ENCODE data around the gene ATXN1. TPM values are rescaled to one million over a fixed set of nuclear protein-coding genes. Genes with fewer than 3 reads are reported as not detected.

Gene ATXN1
- total and polyA plus RNA-seq, 2 of the 13 experiments (the other 11 are each of a cell fraction or from before 2014, with no cell fraction given): 20.7 to 39.5 TPM

DNA sequence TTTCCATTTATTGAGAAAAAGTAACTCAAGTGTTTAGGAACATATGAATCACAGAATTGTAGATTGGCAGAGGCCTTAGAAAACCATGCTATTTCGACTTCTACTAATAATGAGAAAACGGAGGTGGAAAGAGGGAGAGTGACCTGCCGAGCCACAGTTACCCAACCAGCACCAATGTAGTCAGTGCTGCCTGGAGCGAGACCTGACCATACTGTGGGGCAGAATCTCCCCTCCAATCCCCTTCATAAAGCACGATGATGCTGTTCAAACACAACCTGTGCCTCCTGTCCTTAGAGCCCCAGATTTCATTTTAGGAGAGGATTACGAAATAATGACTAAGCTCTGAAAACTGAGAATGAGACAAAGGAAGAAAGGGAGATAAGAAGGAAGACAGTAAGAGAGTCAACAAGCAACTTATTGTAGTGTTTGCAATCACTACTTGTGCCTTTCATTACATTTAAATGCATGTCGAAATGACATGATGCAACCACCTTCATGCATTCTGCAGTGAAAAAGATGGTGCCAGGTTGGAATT lies 70.6 kb downstream of the ATXN1 start (continued):
- TF ChIP-seq GATAD2A (CRISPR knock-in tag; IDR thresholded peaks at IDR 0.05) (peak; percentile 96), KMT2B (CRISPR knock-in tag; IDR thresholded peaks at IDR 0.05) (0 out of 2 replicates have a peak, but pooled peaks have one; percentile 19), GPN1 (CRISPR knock-in tag; IDR thresholded peaks at IDR 0.05; ENCODE audit: borderline replicate concordance) (no peak), ZNF761 (CRISPR knock-in tag; conservative IDR thresholded peaks at IDR 0.05) (no peak), ZKSCAN5 (CRISPR knock-in tag; IDR thresholded peaks at IDR 0.05) (no peak), AHR (CRISPR knock-in tag; IDR thresholded peaks at IDR 0.05) (no peak), ZNF703 (CRISPR knock-in tag; IDR thresholded peaks at IDR 0.05; ENCODE audit: borderline replicate concordance) (no peak), SIX4 (CRISPR knock-in tag; IDR thresholded peaks at IDR 0.05) (peak; percentile 63; the same call in 1 of the 2 replicates), TBX2 (CRISPR knock-in tag; IDR thresholded peaks at IDR 0.05; ENCODE audit: borderline replicate concordance) (0 out of 2 replicates have a peak, but pooled peaks have one; percentile 34), EHMT2 (IDR thresholded peaks at IDR 0.05; ENCODE audit: borderline replicate concordance, low read depth, low read length) (0 out of 2 replicates have a peak, but pooled peaks have one; percentile 13), RFX5 (IDR thresholded peaks at IDR 0.05; ENCODE audit: low read depth, low read length) (no peak), FOXA3 (CRISPR knock-in tag; IDR thresholded peaks at IDR 0.05) (peak; percentile 91), RCOR2 (CRISPR knock-in tag; IDR thresholded peaks at IDR 0.05) (peak; percentile 78; the same call in 1 of the 2 replicates), MED1 (CRISPR knock-in tag; IDR thresholded peaks at IDR 0.05) (peak; percentile 39; the same call in 1 of the 2 replicates), ZNF644 (CRISPR knock-in tag; IDR thresholded peaks at IDR 0.05; ENCODE audit: low read depth) (peak; percentile 72), NONO (IDR thresholded peaks at IDR 0.05) (no peak), NONO (CRISPR knock-in tag; conservative IDR thresholded peaks at IDR 0.05) (no peak), HDAC2 (CRISPR knock-in tag; IDR thresholded peaks at IDR 0.05) (peak; percentile 52; the same call in 1 of the 2 replicates), DPF2 (CRISPR knock-in tag; IDR thresholded peaks at IDR 0.05; ENCODE audit: borderline replicate concordance, low read depth) (0 out of 2 replicates have a peak, but pooled peaks have one; percentile 24), ETV6 (CRISPR knock-in tag; conservative IDR thresholded peaks at IDR 0.05) (no peak), FOXP1 (IDR thresholded peaks at IDR 0.05) (no peak), FOXP1 (CRISPR knock-in tag; IDR thresholded peaks at IDR 0.05) (peak; percentile 59; the same call in 1 of the 2 replicates), FOSL2 (CRISPR knock-in tag; IDR thresholded peaks at IDR 0.05) (peak; percentile 93)
- TF ChIP-seq, protein P1, sequence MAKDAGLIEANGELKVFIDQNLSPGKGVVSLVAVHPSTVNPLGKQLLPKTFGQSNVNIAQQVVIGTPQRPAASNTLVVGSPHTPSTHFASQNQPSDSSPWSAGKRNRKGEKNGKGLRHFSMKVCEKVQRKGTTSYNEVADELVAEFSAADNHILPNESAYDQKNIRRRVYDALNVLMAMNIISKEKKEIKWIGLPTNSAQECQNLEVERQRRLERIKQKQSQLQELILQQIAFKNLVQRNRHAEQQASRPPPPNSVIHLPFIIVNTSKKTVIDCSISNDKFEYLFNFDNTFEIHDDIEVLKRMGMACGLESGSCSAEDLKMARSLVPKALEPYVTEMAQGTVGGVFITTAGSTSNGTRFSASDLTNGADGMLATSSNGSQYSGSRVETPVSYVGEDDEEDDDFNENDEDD (CRISPR knock-in tag; IDR thresholded peaks at IDR 0.05; ENCODE audit: borderline replicate concordance): no peak
- TF ChIP-seq, protein P2, sequence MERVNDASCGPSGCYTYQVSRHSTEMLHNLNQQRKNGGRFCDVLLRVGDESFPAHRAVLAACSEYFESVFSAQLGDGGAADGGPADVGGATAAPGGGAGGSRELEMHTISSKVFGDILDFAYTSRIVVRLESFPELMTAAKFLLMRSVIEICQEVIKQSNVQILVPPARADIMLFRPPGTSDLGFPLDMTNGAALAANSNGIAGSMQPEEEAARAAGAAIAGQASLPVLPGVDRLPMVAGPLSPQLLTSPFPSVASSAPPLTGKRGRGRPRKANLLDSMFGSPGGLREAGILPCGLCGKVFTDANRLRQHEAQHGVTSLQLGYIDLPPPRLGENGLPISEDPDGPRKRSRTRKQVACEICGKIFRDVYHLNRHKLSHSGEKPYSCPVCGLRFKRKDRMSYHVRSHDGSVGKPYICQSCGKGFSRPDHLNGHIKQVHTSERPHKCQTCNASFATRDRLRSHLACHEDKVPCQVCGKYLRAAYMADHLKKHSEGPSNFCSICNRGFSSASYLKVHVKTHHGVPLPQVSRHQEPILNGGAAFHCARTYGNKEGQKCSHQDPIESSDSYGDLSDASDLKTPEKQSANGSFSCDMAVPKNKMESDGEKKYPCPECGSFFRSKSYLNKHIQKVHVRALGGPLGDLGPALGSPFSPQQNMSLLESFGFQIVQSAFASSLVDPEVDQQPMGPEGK (CRISPR knock-in tag; IDR thresholded peaks at IDR 0.05): no peak
- TF ChIP-seq, protein P3, sequence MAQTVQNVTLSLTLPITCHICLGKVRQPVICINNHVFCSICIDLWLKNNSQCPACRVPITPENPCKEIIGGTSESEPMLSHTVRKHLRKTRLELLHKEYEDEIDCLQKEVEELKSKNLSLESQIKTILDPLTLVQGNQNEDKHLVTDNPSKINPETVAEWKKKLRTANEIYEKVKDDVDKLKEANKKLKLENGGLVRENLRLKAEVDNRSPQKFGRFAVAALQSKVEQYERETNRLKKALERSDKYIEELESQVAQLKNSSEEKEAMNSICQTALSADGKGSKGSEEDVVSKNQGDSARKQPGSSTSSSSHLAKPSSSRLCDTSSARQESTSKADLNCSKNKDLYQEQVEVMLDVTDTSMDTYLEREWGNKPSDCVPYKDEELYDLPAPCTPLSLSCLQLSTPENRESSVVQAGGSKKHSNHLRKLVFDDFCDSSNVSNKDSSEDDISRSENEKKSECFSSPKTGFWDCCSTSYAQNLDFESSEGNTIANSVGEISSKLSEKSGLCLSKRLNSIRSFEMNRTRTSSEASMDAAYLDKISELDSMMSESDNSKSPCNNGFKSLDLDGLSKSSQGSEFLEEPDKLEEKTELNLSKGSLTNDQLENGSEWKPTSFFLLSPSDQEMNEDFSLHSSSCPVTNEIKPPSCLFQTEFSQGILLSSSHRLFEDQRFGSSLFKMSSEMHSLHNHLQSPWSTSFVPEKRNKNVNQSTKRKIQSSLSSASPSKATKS (CRISPR knock-in tag; IDR thresholded peaks at IDR 0.05): no peak
- TF ChIP-seq, protein P4, sequence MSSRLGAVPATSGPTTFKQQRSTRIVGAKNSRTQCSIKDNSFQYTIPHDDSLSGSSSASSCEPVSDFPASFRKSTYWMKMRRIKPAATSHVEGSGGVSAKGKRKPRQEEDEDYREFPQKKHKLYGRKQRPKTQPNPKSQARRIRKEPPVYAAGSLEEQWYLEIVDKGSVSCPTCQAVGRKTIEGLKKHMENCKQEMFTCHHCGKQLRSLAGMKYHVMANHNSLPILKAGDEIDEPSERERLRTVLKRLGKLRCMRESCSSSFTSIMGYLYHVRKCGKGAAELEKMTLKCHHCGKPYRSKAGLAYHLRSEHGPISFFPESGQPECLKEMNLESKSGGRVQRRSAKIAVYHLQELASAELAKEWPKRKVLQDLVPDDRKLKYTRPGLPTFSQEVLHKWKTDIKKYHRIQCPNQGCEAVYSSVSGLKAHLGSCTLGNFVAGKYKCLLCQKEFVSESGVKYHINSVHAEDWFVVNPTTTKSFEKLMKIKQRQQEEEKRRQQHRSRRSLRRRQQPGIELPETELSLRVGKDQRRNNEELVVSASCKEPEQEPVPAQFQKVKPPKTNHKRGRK (CRISPR knock-in tag; IDR thresholded peaks at IDR 0.05): no peak
